Gastroesophageal sphincter (tissue), 3 donors: ENCODE measurements around the gene CENPX.
"Not testable (repeated sequence)": the region's sequence is repeated elsewhere in the genome, so short reads cannot be mapped to it uniquely, and the experiment has no call there.

ENCODE experiments used
- CTCF ChIP-seq, 4 experiments: fragments of 200-600 bp in 2 of 4; fragments of 450-650 bp in 2 of 4; sonication (generic) in 1 of 4; IDR thresholded peaks; one replicate each; pipeline ENCODE4 v1.5.1; 2017 to 2019; ENCODE audit warnings: antibody characterized with exemption in 4 of 4, mild to moderate bottlenecking in 2 of 4, moderate library complexity in 2 of 4
- EP300 ChIP-seq: sonication (generic); formaldehyde crosslinking; IDR thresholded peaks from one replicate; pipeline ENCODE4 v1.6.1; 2017; ENCODE audit warnings: antibody characterized with exemption, mild to moderate bottlenecking
- POLR2A ChIP-seq, 2 donors: fragments of 450-650 bp; IDR thresholded peaks; one replicate each; pipeline ENCODE4 v1.6.1; 2017; ENCODE audit warnings: antibody characterized with exemption in 2 of 2, mild to moderate bottlenecking in 2 of 2, moderate library complexity in 1 of 2
- POLR2AphosphoS5 ChIP-seq: sonication (generic); formaldehyde crosslinking; IDR thresholded peaks from one replicate; pipeline ENCODE4 v1.6.1; 2017; ENCODE audit warnings: antibody characterized with exemption

- not testable (repeated sequence) for TF ChIP-seq POLR2A (IDR thresholded peaks at IDR 0.05); CTCF (IDR thresholded peaks at IDR 0.05); EP300; POLR2AphosphoS5
Measured at GRCh38 chr17:81981511-81981910, 41.2 kb downstream of the CENPX start.
